ENCODE data around the gene MT4. TPM values are rescaled to one million over a fixed set of nuclear protein-coding genes. Genes with fewer than 3 reads are reported as not detected.

MT4 gene
- polyA plus RNA-seq, 1 of the 3 experiments (the other 2 are of a cell fraction) = not detected

GRCh38 chr16:56589141-56590039 lies 24.5 kb downstream of the MT4 start, which contains the start of gene MT3 (continued):
- TF ChIP-seq USF2 (IDR thresholded peaks at IDR 0.05; ENCODE audit: borderline replicate concordance, low read depth, low read length) = no peak
- no peak for TF ChIP-seq USF1 (IDR thresholded peaks at IDR 0.05; ENCODE audit: borderline replicate concordance, low read depth)
- TF ChIP-seq NRF1 (IDR thresholded peaks at IDR 0.05; ENCODE audit: low read depth, low read length) = no peak

GRCh38 chr16:56591377-56592060 lies 26.6 kb downstream of the MT4 start:
- no peak overlapping the region for H3K4me3 ChIP-seq (ENCODE audit: low read depth in 2 of 2, low read length in 1 of 2)
- TF ChIP-seq FOXJ3 (CRISPR knock-in tag; IDR thresholded peaks at IDR 0.05) (no peak), ZBTB33 (IDR thresholded peaks at IDR 0.05; ENCODE audit: borderline replicate concordance, low read depth) (no peak), MEF2A (IDR thresholded peaks at IDR 0.05; ENCODE audit: borderline replicate concordance, low read depth) (no peak), GATA2 (CRISPR knock-in tag; IDR thresholded peaks at IDR 0.05) (no peak), NFIC (IDR thresholded peaks at IDR 0.05; ENCODE audit: borderline replicate concordance) (no peak), RAD21 (IDR thresholded peaks at IDR 0.05; ENCODE audit: low read length) (no peak), NRF1 (IDR thresholded peaks at IDR 0.05; ENCODE audit: low read depth, low read length) (no peak), SIN3A (IDR thresholded peaks at IDR 0.05; ENCODE audit: borderline replicate concordance, low read depth, low read length) (no peak), PBX3 (IDR thresholded peaks at IDR 0.05) (no peak)
- POLR2A ChIA-PET = interaction anchor here (0.6 kb wide), 1 partner anchor 72 kb away, joined by 3 read pairs; no protein-coding TSS in a partner anchor
- no peaks in the 10 kb centered on the region for H4K20me1 ChIP-seq (ENCODE audit: insufficient read depth)
- H3K79me2 ChIP-seq (ENCODE audit: insufficient read depth) = no peaks in the 10 kb centered on the region
- no peaks in the 10 kb centered on the region for H3F3A ChIP-seq (replicated peaks; ENCODE audit: insufficient read depth)
- CTCF ChIA-PET = interaction anchor here (1.0 to 4.1 kb wide), 5 partner anchors 10 to 111 kb away, joined by 3 to 28 read pairs (median 11); no protein-coding TSS in a partner anchor
- 82% methylated on average over 4 of the region's 4 CpGs for WGBS (ENCODE audit: low lambda C conversion rate)
- H3K9ac ChIP-seq = no peak overlapping the region
- no peaks in the 10 kb centered on the region; the same call in 1 of the 2 replicates for H3K27me3 ChIP-seq (ENCODE audit: insufficient read depth)
- H3K36me3 ChIP-seq (replicated peaks in 1 of 2; ENCODE audit: control insufficient read depth in 1 of 2, insufficient read depth in 2 of 2, low read length in 1 of 2) = no peaks in the 10 kb centered on the region
- H3K9me3 ChIP-seq = no peaks in the 10 kb centered on the region
- no peak overlapping the region for H3K4me2 ChIP-seq
- no peaks in the 10 kb centered on the region for H3K9me2 ChIP-seq
- no peak overlapping the region for H3K27ac ChIP-seq (ENCODE audit: low read depth in 2 of 2, low read length in 1 of 2)
- H2AFZ ChIP-seq (ENCODE audit: low read depth) = no peak overlapping the region
- peaks cover 0 to 8% of the 10 kb centered on the region in 2 experiments; a peak in 1 of 4 replicates for H3K4me1 ChIP-seq (ENCODE audit: control insufficient read depth in 1 of 2, insufficient read depth in 2 of 2, low read depth in 1 of 2, low read length in 1 of 2)
- no peak for DNase-seq
